Neural cell (in vitro differentiated cells): ENCODE measurements around the gene STX18.
"Not testable (repeated sequence)": the region's sequence is repeated elsewhere in the genome, so short reads cannot be mapped to it uniquely, and the experiment has no call there.

Experiments used
- EP300 ChIP-seq: fragments of 450-650 bp; conservative IDR thresholded peaks from 2 replicates; pipeline ENCODE4 v1.6.1; 2014; ENCODE audit warnings: antibody characterized with exemption, mild to moderate bottlenecking, moderate library complexity; ENCODE audit not compliant: poor library complexity, severe bottlenecking
- EZH2 ChIP-seq: fragments of 200-600, 300-800 bp; shearing (Covaris generic), sonication (generic); IDR thresholded peaks from 2 replicates; pipeline ENCODE4 v1.6.1; 2014; ENCODE audit warnings: antibody characterized with exemption, low read length, borderline replicate concordance, mild to moderate bottlenecking; ENCODE audit not compliant: insufficient read depth, poor library complexity, severe bottlenecking
- POLR2AphosphoS5 ChIP-seq: IDR thresholded peaks from 2 replicates; pipeline ENCODE4 v1.6.1; 2012
- RAD21 ChIP-seq: fragments of 450-650 bp; conservative IDR thresholded peaks from 2 replicates; pipeline ENCODE4 v1.6.1; 2014; ENCODE audit warnings: antibody characterized with exemption, mild to moderate bottlenecking, moderate library complexity
- SMC3 ChIP-seq: fragments of 450-650 bp; conservative IDR thresholded peaks from 2 replicates; pipeline ENCODE4 v1.6.1; 2014; ENCODE audit warnings: antibody characterized with exemption, mild to moderate bottlenecking, moderate library complexity; ENCODE audit not compliant: poor library complexity
- TAF1 ChIP-seq: IDR thresholded peaks from 2 replicates; pipeline ENCODE4 v1.6.1; 2012; ENCODE audit warnings: low read depth
- TF ChIP-seq, protein P1 (sequence below): fragments of 450-650 bp; IDR thresholded peaks from 2 replicates; pipeline ENCODE4 v1.5.1; 2014; ENCODE audit warnings: antibody characterized with exemption, mild to moderate bottlenecking, moderate library complexity; ENCODE audit not compliant: poor library complexity, severe bottlenecking
- TF ChIP-seq, protein P2 (sequence below): IDR thresholded peaks from 2 replicates; pipeline ENCODE4 v1.6.1; 2012; ENCODE audit warnings: borderline replicate concordance

DNA sequence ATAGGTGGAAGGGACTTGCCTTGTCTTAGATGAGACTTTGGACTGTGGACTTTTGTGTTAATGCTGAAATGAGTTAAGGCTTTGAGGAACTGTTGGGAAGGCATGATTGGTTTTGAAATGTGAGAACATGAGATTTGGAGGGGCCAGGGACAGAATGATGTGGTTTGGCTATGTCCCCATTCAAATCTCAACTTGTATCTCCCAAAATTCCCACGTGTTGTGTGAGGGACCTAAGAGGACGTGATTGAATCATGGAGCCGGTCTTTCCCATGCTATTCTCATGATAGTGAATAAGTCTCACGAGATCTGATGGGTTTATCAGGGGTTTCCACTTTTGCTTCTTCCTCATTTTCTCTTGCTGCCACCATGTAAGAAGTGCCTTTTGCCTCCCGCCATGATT is 10.2 kb upstream of the STX18 start:
- TF ChIP-seq, protein P1, sequence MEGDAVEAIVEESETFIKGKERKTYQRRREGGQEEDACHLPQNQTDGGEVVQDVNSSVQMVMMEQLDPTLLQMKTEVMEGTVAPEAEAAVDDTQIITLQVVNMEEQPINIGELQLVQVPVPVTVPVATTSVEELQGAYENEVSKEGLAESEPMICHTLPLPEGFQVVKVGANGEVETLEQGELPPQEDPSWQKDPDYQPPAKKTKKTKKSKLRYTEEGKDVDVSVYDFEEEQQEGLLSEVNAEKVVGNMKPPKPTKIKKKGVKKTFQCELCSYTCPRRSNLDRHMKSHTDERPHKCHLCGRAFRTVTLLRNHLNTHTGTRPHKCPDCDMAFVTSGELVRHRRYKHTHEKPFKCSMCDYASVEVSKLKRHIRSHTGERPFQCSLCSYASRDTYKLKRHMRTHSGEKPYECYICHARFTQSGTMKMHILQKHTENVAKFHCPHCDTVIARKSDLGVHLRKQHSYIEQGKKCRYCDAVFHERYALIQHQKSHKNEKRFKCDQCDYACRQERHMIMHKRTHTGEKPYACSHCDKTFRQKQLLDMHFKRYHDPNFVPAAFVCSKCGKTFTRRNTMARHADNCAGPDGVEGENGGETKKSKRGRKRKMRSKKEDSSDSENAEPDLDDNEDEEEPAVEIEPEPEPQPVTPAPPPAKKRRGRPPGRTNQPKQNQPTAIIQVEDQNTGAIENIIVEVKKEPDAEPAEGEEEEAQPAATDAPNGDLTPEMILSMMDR = not testable (repeated sequence)
- TF ChIP-seq EP300, EZH2, POLR2AphosphoS5, SMC3, RAD21, TAF1: not testable (repeated sequence)
- TF ChIP-seq, protein P2, sequence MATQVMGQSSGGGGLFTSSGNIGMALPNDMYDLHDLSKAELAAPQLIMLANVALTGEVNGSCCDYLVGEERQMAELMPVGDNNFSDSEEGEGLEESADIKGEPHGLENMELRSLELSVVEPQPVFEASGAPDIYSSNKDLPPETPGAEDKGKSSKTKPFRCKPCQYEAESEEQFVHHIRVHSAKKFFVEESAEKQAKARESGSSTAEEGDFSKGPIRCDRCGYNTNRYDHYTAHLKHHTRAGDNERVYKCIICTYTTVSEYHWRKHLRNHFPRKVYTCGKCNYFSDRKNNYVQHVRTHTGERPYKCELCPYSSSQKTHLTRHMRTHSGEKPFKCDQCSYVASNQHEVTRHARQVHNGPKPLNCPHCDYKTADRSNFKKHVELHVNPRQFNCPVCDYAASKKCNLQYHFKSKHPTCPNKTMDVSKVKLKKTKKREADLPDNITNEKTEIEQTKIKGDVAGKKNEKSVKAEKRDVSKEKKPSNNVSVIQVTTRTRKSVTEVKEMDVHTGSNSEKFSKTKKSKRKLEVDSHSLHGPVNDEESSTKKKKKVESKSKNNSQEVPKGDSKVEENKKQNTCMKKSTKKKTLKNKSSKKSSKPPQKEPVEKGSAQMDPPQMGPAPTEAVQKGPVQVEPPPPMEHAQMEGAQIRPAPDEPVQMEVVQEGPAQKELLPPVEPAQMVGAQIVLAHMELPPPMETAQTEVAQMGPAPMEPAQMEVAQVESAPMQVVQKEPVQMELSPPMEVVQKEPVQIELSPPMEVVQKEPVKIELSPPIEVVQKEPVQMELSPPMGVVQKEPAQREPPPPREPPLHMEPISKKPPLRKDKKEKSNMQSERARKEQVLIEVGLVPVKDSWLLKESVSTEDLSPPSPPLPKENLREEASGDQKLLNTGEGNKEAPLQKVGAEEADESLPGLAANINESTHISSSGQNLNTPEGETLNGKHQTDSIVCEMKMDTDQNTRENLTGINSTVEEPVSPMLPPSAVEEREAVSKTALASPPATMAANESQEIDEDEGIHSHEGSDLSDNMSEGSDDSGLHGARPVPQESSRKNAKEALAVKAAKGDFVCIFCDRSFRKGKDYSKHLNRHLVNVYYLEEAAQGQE = not testable (repeated sequence)
